HepG2 (cell line): ENCODE measurements around the gene TAF7. TPM values are rescaled to one million over a fixed set of nuclear protein-coding genes. Genes with fewer than 3 reads are reported as not detected.

Experiments
- FOXK2 ChIP-seq: fragments of 450-650 bp; IDR thresholded peaks from 2 replicates; pipeline ENCODE4 v1.6.1; 2016
- SP5 ChIP-seq: IDR thresholded peaks from 2 replicates; pipeline ENCODE4 v1.6.1; 2016; ENCODE audit warnings: low read depth, borderline replicate concordance
- SUZ12 ChIP-seq: fragments of 150-350 bp; IDR thresholded peaks from 2 replicates; pipeline ENCODE4 v1.6.1; 2014; ENCODE audit warnings: low read depth, low read length
- ZBTB20 ChIP-seq: sonication (generic); formaldehyde crosslinking; IDR thresholded peaks from 2 replicates; pipeline ENCODE4 v1.8.1; 2023; ENCODE audit warnings: missing genetic modification reagents, low read depth, mild to moderate bottlenecking, borderline replicate concordance
- ZNF530 ChIP-seq: sonication (generic); formaldehyde crosslinking; IDR thresholded peaks from 2 replicates; pipeline ENCODE4 v1.5.0; 2020; ENCODE audit warnings: low read depth, mild to moderate bottlenecking, missing genetic modification reagents
- ZNF546 ChIP-seq: sonication (generic); formaldehyde crosslinking; conservative IDR thresholded peaks from 2 replicates; pipeline ENCODE4 v1.8.1; 2023; ENCODE audit warnings: mild to moderate bottlenecking, missing genetic modification reagents
- ZNF547 ChIP-seq: sonication (generic); formaldehyde crosslinking; IDR thresholded peaks from 2 replicates; pipeline ENCODE4 v1.5.1; 2020; ENCODE audit warnings: mild to moderate bottlenecking, missing genetic modification reagents
- ZNF567 ChIP-seq: sonication (generic); formaldehyde crosslinking; IDR thresholded peaks from 2 replicates; pipeline ENCODE4 v1.8.1; 2023; ENCODE audit warnings: mild to moderate bottlenecking, missing genetic modification reagents, borderline replicate concordance
- polyA plus RNA-seq, 8 experiments: library from polyadenylated mRNA; depleted of rRNA in 3 of 8; stranded (reverse) in 7 of 8; unstranded in 1 of 8; fragments of >200 nt; fragmentation: Illumina TruSeq in 4 of 8; extraction: Trizol in 4 of 8; gene quantifications; 2 replicates each; pipeline versions ENCODE4 v1.2.1 to v1.2.3, GENCODE V29; 2011 to 2016; ENCODE audit warnings: low read depth in 4 of 8, missing spikeins in 1 of 8, mixed read lengths in 1 of 8; ENCODE audit not compliant: insufficient read depth in 1 of 8
- total RNA-seq, 5 experiments: library from RNA; depleted of rRNA; stranded (reverse); fragments of >200 nt; fragmentation: Illumina TruSeq; extraction: Trizol; gene quantifications; 2 replicates each; pipeline ENCODE4 v1.2.3, GENCODE V29; 2016; ENCODE audit warnings: low read depth in 1 of 5
- TF ChIP-seq, protein P1 (sequence below): sonication (generic); formaldehyde crosslinking; IDR thresholded peaks from 2 replicates; pipeline ENCODE4 v1.5.1; 2020; ENCODE audit warnings: missing genetic modification reagents, mild to moderate bottlenecking, borderline replicate concordance
- TF ChIP-seq, protein P2 (sequence below): sonication (generic); formaldehyde crosslinking; IDR thresholded peaks from 2 replicates; pipeline ENCODE4 v1.4.0; 2020; ENCODE audit warnings: missing genetic modification reagents
- TF ChIP-seq, protein P3 (sequence below): sonication (generic); formaldehyde crosslinking; IDR thresholded peaks from 2 replicates; pipeline ENCODE4 v1.4.0; 2020; ENCODE audit warnings: mild to moderate bottlenecking, missing genetic modification reagents
- TF ChIP-seq, protein P4 (sequence below): sonication (generic); formaldehyde crosslinking; IDR thresholded peaks from 2 replicates; pipeline ENCODE4 v1.8.1; 2023; ENCODE audit warnings: missing genetic modification reagents, inconsistent platforms, borderline replicate concordance
- TF ChIP-seq, protein P5 (sequence below): sonication (generic); formaldehyde crosslinking; IDR thresholded peaks from 2 replicates; pipeline ENCODE4 v1.5.0; 2020; ENCODE audit warnings: missing genetic modification reagents
- TF ChIP-seq, protein P6 (sequence below): sonication (generic); formaldehyde crosslinking; IDR thresholded peaks from 2 replicates; pipeline ENCODE4 v1.5.0; 2020; ENCODE audit warnings: mild to moderate bottlenecking, missing genetic modification reagents, borderline replicate concordance

The TAF7 gene
- total and polyA plus RNA-seq, 2 of the 13 experiments (the other 11 are each of a cell fraction or from before 2014, with no cell fraction given), result 41.6 to 61.5 TPM

DNA sequence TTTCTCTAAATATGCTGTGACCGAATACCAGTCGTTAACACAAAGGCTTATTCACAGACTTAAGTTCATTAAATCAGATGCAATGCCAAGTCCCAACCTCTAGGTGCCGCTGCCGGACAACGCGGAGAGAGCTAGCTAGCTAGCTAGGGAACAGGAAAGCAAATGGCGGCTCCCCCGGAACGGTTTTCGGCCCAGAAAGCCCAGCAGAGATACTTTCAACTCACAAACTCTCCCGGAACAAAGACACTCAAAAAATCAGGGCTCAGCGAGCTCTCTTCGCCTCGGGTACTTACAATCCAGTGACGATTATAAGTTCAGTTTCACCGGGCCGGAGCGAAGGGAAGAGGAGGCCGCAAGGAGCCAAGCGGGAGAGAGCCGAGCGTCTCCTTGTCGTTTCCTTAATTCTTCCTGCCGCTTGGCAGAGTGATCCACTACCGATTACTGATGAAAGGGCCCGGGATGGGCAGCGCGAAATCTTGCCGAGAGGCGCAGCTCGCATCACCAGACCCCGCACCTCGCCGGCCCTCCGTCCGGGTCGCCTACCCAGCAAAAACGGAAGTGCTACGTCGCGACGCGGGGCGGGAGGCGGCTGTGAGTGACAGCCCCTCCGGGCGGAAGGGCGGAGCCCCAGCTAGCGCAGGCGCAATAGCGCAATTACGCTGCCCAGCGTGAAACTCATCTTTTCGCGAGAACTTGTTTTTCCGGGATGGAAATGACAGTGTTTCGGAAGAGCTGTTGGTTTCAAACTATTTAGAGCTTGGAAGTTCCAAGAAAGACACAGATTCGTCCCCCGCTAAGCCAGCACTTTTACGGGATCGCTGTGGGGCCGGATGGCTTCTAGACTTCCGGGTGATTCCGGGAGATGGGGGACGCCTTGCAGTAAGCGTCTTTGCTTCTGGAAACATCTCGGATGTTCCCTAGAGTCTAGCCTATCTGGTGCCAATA lies at the start of gene TAF7 (continued):
- TF ChIP-seq, protein P1, sequence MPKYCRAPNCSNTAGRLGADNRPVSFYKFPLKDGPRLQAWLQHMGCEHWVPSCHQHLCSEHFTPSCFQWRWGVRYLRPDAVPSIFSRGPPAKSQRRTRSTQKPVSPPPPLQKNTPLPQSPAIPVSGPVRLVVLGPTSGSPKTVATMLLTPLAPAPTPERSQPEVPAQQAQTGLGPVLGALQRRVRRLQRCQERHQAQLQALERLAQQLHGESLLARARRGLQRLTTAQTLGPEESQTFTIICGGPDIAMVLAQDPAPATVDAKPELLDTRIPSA (CRISPR knock-in tag), result no peak; the same call in 1 of the 2 replicates
- TF ChIP-seq, protein P2, sequence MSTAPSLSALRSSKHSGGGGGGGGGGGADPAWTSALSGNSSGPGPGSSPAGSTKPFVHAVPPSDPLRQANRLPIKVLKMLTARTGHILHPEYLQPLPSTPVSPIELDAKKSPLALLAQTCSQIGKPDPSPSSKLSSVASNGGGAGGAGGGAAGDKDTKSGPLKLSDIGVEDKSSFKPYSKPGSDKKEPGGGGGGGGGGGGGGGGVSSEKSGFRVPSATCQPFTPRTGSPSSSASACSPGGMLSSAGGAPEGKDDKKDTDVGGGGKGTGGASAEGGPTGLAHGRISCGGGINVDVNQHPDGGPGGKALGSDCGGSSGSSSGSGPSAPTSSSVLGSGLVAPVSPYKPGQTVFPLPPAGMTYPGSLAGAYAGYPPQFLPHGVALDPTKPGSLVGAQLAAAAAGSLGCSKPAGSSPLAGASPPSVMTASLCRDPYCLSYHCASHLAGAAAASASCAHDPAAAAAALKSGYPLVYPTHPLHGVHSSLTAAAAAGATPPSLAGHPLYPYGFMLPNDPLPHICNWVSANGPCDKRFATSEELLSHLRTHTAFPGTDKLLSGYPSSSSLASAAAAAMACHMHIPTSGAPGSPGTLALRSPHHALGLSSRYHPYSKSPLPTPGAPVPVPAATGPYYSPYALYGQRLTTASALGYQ (CRISPR knock-in tag), result peak; percentile 26; the same call in 1 of the 2 replicates
- TF ChIP-seq ZNF530 (CRISPR knock-in tag), result no peak
- TF ChIP-seq, protein P3, sequence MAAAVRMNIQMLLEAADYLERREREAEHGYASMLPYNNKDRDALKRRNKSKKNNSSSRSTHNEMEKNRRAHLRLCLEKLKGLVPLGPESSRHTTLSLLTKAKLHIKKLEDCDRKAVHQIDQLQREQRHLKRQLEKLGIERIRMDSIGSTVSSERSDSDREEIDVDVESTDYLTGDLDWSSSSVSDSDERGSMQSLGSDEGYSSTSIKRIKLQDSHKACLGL (CRISPR knock-in tag), result no peak
- no peak for TF ChIP-seq SUZ12
- no peak for TF ChIP-seq FOXK2
- peak; percentile 65; the same call in 1 of the 2 replicates for TF ChIP-seq SP5
- TF ChIP-seq, protein P4, sequence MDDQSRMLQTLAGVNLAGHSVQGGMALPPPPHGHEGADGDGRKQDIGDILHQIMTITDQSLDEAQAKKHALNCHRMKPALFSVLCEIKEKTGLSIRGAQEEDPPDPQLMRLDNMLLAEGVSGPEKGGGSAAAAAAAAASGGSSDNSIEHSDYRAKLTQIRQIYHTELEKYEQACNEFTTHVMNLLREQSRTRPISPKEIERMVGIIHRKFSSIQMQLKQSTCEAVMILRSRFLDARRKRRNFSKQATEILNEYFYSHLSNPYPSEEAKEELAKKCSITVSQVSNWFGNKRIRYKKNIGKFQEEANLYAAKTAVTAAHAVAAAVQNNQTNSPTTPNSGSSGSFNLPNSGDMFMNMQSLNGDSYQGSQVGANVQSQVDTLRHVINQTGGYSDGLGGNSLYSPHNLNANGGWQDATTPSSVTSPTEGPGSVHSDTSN (CRISPR knock-in tag), result peak; percentile 88; the same call in 1 of the 2 replicates
- TF ChIP-seq, protein P5, sequence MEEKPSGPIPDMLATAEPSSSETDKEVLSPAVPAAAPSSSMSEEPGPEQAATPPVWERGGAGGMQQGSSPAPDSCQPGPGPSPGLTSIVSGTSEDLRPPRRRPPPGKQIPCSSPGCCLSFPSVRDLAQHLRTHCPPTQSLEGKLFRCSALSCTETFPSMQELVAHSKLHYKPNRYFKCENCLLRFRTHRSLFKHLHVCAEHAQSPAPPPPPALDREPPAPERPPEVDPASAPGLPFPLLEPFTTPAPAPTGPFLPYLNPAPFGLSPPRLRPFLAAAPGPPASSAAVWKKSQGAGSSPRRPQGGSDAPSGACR (CRISPR knock-in tag), result peak; percentile 69; the same call in 1 of the 2 replicates
- TF ChIP-seq ZBTB20 (CRISPR knock-in tag), result no peak
- peak; percentile 87 for TF ChIP-seq ZNF567 (CRISPR knock-in tag)
- peak; percentile 94 for TF ChIP-seq ZNF547
- TF ChIP-seq, protein P6, sequence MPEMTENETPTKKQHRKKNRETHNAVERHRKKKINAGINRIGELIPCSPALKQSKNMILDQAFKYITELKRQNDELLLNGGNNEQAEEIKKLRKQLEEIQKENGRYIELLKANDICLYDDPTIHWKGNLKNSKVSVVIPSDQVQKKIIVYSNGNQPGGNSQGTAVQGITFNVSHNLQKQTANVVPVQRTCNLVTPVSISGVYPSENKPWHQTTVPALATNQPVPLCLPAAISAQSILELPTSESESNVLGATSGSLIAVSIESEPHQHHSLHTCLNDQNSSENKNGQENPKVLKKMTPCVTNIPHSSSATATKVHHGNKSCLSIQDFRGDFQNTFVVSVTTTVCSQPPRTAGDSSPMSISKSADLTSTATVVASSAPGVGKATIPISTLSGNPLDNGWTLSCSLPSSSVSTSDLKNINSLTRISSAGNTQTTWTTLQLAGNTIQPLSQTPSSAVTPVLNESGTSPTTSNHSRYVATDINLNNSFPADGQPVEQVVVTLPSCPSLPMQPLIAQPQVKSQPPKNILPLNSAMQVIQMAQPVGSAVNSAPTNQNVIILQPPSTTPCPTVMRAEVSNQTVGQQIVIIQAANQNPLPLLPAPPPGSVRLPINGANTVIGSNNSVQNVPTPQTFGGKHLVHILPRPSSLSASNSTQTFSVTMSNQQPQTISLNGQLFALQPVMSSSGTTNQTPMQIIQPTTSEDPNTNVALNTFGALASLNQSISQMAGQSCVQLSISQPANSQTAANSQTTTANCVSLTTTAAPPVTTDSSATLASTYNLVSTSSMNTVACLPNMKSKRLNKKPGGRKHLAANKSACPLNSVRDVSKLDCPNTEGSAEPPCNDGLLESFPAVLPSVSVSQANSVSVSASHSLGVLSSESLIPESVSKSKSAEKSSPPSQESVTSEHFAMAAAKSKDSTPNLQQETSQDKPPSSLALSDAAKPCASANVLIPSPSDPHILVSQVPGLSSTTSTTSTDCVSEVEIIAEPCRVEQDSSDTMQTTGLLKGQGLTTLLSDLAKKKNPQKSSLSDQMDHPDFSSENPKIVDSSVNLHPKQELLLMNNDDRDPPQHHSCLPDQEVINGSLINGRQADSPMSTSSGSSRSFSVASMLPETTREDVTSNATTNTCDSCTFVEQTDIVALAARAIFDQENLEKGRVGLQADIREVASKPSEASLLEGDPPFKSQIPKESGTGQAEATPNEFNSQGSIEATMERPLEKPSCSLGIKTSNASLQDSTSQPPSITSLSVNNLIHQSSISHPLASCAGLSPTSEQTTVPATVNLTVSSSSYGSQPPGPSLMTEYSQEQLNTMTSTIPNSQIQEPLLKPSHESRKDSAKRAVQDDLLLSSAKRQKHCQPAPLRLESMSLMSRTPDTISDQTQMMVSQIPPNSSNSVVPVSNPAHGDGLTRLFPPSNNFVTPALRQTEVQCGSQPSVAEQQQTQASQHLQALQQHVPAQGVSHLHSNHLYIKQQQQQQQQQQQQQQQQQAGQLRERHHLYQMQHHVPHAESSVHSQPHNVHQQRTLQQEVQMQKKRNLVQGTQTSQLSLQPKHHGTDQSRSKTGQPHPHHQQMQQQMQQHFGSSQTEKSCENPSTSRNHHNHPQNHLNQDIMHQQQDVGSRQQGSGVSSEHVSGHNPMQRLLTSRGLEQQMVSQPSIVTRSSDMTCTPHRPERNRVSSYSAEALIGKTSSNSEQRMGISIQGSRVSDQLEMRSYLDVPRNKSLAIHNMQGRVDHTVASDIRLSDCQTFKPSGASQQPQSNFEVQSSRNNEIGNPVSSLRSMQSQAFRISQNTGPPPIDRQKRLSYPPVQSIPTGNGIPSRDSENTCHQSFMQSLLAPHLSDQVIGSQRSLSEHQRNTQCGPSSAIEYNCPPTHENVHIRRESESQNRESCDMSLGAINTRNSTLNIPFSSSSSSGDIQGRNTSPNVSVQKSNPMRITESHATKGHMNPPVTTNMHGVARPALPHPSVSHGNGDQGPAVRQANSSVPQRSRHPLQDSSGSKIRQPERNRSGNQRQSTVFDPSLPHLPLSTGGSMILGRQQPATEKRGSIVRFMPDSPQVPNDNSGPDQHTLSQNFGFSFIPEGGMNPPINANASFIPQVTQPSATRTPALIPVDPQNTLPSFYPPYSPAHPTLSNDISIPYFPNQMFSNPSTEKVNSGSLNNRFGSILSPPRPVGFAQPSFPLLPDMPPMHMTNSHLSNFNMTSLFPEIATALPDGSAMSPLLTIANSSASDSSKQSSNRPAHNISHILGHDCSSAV, result no peak
- TF ChIP-seq ZNF546 (CRISPR knock-in tag), result no peak
